ENCODE data around the gene PRSS27.
A peak's percentile ranks its signal among the peaks of the same experiment; 100 is the strongest.

Gene PRSS27

DNA sequence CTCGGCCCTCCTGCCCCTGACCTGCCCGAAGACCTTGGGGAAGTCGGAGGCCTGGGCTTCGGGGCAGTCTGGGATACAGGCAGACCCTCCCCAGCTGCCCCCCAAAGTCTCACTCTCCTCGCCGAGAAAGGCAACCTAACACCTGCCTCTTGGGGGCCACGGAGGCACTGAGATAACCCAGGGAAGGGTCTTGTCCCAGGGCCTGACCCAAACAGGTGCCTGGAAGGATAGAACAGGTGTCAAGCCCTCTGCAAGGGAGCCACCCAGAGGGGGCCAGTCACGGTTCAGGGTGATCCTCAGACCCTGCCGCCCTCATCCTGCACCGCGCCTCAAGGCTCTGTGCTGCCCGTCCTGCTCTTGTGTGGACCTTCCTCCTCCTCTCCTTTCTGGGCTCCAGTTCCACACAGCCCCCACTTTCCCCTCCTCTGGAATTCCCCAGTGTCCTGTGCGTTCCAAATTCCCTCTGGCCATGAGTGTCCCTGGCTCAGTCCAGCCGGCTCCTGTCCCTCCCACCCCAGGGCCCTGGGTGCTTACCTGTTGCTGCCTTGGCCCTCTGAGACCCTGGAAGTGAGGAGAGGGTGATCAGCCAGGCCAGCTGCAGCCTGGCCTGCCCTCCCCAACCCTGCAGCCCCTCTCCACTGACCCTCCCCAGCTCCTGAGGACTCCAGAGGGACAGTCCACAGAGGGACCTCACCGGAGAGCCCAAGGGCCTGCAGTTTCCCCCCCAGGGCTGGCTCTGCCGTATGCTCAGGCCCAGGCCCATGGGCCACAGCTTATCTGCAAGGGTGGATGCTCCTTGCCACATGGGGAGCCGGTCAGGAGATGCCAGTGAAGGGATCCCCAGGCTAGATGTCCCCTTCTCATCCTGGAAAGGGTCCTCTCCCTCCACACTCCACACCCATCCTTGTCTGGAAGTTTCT lies 3.8 kb downstream of the PRSS27 start:
- Histone ChIP-seq H3K79me2 (ENCODE audit: insufficient read depth, low read length) (no peaks in the 10 kb centered on the region), H3K9me3 (ENCODE audit: low read length) (no peaks in the 10 kb centered on the region), H3K4me1 (ENCODE audit: insufficient read depth, low read length, severe bottlenecking) (peaks cover 4% of the 10 kb centered on the region), H3K9me2 (ENCODE audit: low read depth, low read length) (no peaks in the 10 kb centered on the region), H3K27me3 (ENCODE audit: insufficient read depth, low read length) (peaks cover 9% of the 10 kb centered on the region; the same call in 1 of the 2 replicates), H3K27ac (ENCODE audit: low read depth, low read length, poor library complexity, severe bottlenecking) (no peak overlapping the region), H3K4me2 (ENCODE audit: low read length) (peak overlapping the region; percentile 30; the same call in 1 of the 2 replicates), H2AFZ (ENCODE audit: low read length) (no peak overlapping the region), H3F3A (ENCODE audit: insufficient read depth, low read length) (no peaks in the 10 kb centered on the region), H3K9ac (ENCODE audit: low read length) (no peak overlapping the region), H3K4me3 (ENCODE audit: low read depth, low read length, poor library complexity, severe bottlenecking) (peak overlapping the region; percentile 29), H4K20me1 (ENCODE audit: insufficient read depth, low read length) (no peaks in the 10 kb centered on the region), H3K36me3 (ENCODE audit: insufficient read depth, low read length) (no peaks in the 10 kb centered on the region)
- TF ChIP-seq EZH2 (IDR thresholded peaks at IDR 0.05; ENCODE audit: borderline replicate concordance, low read length), result no peak
- TF ChIP-seq, protein P1, sequence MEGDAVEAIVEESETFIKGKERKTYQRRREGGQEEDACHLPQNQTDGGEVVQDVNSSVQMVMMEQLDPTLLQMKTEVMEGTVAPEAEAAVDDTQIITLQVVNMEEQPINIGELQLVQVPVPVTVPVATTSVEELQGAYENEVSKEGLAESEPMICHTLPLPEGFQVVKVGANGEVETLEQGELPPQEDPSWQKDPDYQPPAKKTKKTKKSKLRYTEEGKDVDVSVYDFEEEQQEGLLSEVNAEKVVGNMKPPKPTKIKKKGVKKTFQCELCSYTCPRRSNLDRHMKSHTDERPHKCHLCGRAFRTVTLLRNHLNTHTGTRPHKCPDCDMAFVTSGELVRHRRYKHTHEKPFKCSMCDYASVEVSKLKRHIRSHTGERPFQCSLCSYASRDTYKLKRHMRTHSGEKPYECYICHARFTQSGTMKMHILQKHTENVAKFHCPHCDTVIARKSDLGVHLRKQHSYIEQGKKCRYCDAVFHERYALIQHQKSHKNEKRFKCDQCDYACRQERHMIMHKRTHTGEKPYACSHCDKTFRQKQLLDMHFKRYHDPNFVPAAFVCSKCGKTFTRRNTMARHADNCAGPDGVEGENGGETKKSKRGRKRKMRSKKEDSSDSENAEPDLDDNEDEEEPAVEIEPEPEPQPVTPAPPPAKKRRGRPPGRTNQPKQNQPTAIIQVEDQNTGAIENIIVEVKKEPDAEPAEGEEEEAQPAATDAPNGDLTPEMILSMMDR (IDR thresholded peaks at IDR 0.05; ENCODE audit: low read length), result no peak

GRCh38 chr16:2715519-2715918 lies 4.5 kb downstream of the PRSS27 start:
- peaks cover 9% of the 10 kb centered on the region; the same call in 1 of the 2 replicates for H3K27me3 ChIP-seq (ENCODE audit: insufficient read depth, low read length)
- H3K9me2 ChIP-seq (ENCODE audit: low read depth, low read length), result no peaks in the 10 kb centered on the region
- H3F3A ChIP-seq (ENCODE audit: insufficient read depth, low read length), result no peaks in the 10 kb centered on the region
- H3K36me3 ChIP-seq (ENCODE audit: insufficient read depth, low read length), result no peaks in the 10 kb centered on the region
- H2AFZ ChIP-seq (ENCODE audit: low read length), result no peak overlapping the region
- no peaks in the 10 kb centered on the region for H3K79me2 ChIP-seq (ENCODE audit: insufficient read depth, low read length)
- no peak overlapping the region for H3K27ac ChIP-seq (ENCODE audit: low read depth, low read length, poor library complexity, severe bottlenecking)
- no peak overlapping the region for H3K9ac ChIP-seq (ENCODE audit: low read length)
- H4K20me1 ChIP-seq (ENCODE audit: insufficient read depth, low read length), result no peaks in the 10 kb centered on the region
- peaks cover under 1% of the 10 kb centered on the region for H3K4me1 ChIP-seq (ENCODE audit: insufficient read depth, low read length, severe bottlenecking)
- no peaks in the 10 kb centered on the region for H3K9me3 ChIP-seq (ENCODE audit: low read length)
- peak overlapping the region; percentile 29 for H3K4me3 ChIP-seq (ENCODE audit: low read depth, low read length, poor library complexity, severe bottlenecking)
- peak overlapping the region; percentile 30; the same call in 1 of the 2 replicates for H3K4me2 ChIP-seq (ENCODE audit: low read length)
- TF ChIP-seq EZH2 (IDR thresholded peaks at IDR 0.05; ENCODE audit: borderline replicate concordance, low read length), result no peak
- TF ChIP-seq, protein P1 (IDR thresholded peaks at IDR 0.05; ENCODE audit: low read length), result no peak

DNA sequence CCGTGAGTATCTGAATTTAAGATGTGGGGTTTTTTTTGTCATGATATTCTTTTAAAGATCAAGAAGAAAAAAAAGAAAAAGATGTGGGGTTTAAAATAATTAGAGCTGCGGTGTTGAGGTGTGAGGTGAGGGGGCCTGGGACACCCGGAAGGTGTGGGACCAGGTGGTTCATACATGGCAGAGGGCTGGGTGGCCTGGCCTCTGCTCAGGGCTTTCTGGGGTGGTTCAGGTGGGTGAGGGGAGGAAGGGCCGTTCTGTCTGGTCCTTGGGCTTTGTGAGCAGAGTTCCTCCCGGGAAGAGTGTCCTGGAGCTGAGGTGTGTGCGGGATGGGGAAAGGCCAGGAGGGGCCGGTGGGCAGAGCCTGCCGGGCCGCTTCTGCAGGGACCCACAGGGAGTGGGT lies 5.0 kb downstream of the PRSS27 start:
- Histone ChIP-seq H3K4me2 (ENCODE audit: low read length) (no peak overlapping the region), H3K36me3 (ENCODE audit: insufficient read depth, low read length) (no peaks in the 10 kb centered on the region), H2AFZ (ENCODE audit: low read length) (no peak overlapping the region), H3K27me3 (ENCODE audit: insufficient read depth, low read length) (peaks cover 9% of the 10 kb centered on the region; the same call in 1 of the 2 replicates), H3K27ac (ENCODE audit: low read depth, low read length, poor library complexity, severe bottlenecking) (no peak overlapping the region), H3K4me3 (ENCODE audit: low read depth, low read length, poor library complexity, severe bottlenecking) (no peak overlapping the region), H3F3A (ENCODE audit: insufficient read depth, low read length) (no peaks in the 10 kb centered on the region), H3K9me3 (ENCODE audit: low read length) (no peaks in the 10 kb centered on the region), H3K9me2 (ENCODE audit: low read depth, low read length) (no peaks in the 10 kb centered on the region), H3K4me1 (ENCODE audit: insufficient read depth, low read length, severe bottlenecking) (no peaks in the 10 kb centered on the region), H3K9ac (ENCODE audit: low read length) (no peak overlapping the region), H3K79me2 (ENCODE audit: insufficient read depth, low read length) (no peaks in the 10 kb centered on the region), H4K20me1 (ENCODE audit: insufficient read depth, low read length) (no peaks in the 10 kb centered on the region)
- TF ChIP-seq, protein P1 (IDR thresholded peaks at IDR 0.05; ENCODE audit: low read length), result no peak
- TF ChIP-seq EZH2 (IDR thresholded peaks at IDR 0.05; ENCODE audit: borderline replicate concordance, low read length), result no peak
